WI38 (cell line): ENCODE measurements around the gene USP8.

ENCODE experiments used
- H3K4me3 ChIP-seq: 2 replicates; pipeline ENCODE4 v1.5.1; 2011; ENCODE audit warnings: low read depth, mild to moderate bottlenecking, control low read depth, low read length
- TF ChIP-seq, protein P1 (sequence below): IDR thresholded peaks from 2 replicates; pipeline ENCODE4 v1.5.1; 2012; ENCODE audit warnings: low read depth, mild to moderate bottlenecking, control low read depth, low read length

Gene USP8

DNA sequence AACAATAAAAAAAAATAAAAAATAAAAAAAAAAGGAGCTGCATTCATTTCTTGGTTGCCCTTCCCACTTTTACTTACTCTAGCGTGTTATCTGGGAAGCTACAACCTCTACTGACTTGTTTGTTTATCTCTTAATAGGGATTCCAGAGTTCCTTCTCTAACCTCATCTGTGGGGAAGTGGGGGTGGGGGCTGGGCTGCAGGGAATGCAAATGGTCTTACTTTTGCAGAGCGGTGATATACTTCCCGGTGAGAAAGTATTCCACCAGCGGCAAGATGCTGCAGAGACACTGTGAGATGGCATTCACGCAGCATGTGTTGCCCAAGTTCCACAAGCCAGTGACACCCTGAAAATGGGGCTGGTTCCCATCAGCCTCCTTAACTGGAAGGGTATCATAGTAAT lies 120.2 kb downstream of the USP8 start:
- H3K4me3 ChIP-seq = no peak overlapping the region
- TF ChIP-seq, protein P1, sequence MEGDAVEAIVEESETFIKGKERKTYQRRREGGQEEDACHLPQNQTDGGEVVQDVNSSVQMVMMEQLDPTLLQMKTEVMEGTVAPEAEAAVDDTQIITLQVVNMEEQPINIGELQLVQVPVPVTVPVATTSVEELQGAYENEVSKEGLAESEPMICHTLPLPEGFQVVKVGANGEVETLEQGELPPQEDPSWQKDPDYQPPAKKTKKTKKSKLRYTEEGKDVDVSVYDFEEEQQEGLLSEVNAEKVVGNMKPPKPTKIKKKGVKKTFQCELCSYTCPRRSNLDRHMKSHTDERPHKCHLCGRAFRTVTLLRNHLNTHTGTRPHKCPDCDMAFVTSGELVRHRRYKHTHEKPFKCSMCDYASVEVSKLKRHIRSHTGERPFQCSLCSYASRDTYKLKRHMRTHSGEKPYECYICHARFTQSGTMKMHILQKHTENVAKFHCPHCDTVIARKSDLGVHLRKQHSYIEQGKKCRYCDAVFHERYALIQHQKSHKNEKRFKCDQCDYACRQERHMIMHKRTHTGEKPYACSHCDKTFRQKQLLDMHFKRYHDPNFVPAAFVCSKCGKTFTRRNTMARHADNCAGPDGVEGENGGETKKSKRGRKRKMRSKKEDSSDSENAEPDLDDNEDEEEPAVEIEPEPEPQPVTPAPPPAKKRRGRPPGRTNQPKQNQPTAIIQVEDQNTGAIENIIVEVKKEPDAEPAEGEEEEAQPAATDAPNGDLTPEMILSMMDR = no peak

DNA sequence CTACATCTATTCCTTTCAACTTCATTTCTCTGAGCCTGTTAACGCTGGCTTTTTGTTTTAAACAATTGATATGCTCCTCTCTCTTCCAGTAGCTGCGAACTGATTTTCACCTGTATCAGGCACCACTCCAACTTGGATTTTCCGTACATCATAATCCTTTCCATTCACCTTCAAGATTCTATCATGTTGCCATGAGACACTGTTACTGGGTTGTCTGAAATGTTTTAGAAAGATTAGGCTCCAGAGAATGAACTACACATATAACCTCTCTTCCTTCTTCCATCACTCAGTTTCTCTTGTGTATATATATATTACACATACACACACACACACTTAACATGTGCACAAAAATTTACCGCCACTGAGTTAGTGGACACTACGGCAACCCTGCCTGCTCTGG lies 122.4 kb downstream of the USP8 start, which contains the start of gene USP50:
TSS of gene USP50 (minus strand) at position 101 of the 400 bp plus-strand sequence. CDS start 141 bp downstream, outside the sequence.
- H3K4me3 ChIP-seq = no peak within 1 kb of the TSS
- TF ChIP-seq, protein P1 = no peak

DNA sequence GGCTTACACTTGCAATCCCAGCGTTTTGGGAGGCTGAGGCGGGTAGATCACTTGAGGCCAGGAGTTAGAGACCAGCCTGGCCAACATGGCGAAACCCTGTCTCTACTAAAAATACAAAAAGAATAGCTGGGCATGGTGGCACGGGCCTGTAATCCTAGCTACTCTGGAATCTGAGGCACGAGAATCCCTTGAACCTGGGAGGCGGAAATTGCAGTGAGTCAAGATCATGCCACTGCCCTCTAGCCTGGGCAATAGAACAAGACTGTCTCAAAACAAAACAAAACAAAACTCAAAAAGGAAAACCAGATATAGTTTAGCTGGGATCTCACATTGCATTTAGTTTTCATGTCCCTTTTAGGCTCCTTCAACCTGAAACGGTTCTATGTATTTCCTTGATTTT lies 125.1 kb downstream of the USP8 start:
- TF ChIP-seq, protein P1 = no peak

DNA sequence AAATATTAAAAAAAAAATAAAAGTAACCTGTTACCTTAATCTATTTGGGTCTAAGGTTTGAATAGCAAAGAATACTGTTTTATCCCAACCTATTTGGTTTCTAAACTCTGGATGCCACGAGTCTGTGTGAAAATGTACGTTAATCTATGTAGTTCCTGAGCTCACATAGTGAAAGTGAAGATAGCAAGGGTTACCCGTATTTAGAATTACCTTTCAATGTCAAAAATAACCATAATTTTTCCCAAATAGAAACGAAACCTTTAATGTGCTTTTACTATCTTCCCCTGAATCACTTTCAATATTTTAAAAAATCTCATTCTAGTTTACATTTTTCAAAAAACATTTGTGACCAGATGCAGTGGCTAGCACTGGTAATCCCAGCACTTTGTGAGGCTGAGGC lies 128.0 kb downstream of the USP8 start:
- no peak overlapping the region for H3K4me3 ChIP-seq
- TF ChIP-seq, protein P1 = no peak

More for the DNA sequence above, 125.1 kb downstream of the USP8 start:
- no peak overlapping the region for H3K4me3 ChIP-seq

DNA sequence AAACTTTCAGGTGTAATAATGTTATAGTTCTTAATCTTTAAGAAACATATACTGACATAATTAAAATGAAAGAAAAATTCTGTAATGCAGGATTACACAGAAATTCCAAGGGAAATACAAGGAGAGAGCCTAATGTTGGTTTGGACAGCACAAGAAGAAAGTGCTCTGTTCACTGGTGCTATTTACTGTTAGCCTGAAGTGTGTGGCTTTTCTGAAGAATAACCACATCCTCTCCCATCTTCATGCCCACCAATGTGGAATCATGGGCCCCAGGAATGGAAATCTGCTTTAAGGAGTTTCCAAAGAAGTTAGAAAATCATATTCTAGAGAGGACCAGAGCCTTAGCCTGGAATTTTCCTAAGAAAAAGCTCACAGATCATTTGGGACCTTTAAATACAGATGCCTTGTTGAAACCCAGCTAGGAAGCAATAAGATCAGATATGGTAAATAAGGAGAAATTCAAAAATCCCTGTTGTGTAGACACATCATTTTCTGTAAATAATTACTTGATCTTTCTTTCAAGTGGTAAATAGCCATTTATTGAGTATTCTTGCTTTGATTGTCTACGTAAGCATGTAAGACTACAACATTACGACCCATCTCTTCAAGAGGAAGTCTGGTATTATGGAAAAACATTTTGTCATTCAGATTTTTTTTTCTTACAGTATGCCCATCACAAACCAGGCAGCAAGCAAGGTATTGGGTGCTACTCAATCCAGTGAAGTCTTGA lies 132.6 kb downstream of the USP8 start:
- no peak overlapping the region for H3K4me3 ChIP-seq
- TF ChIP-seq, protein P1 = no peak

DNA sequence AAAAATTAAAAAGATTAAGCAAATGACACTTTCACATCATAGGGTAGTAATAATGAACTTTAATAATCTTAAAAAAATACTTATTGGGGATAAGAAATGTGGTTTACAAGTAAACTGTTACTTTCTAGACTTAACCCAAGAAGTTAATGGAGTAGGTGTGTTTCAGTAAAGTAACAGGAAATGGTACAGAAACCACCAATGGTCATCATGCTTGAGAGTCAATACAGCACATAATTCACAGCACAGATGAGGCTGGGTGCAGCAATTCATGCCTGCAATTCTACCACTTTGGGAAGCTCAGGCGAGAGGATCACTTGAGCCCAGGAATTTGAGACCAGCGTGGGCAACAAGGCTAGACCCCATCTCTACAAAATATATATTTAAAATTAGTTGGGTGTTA lies 133.8 kb downstream of the USP8 start:
- TF ChIP-seq, protein P1 = no peak
- H3K4me3 ChIP-seq = no peak overlapping the region

DNA sequence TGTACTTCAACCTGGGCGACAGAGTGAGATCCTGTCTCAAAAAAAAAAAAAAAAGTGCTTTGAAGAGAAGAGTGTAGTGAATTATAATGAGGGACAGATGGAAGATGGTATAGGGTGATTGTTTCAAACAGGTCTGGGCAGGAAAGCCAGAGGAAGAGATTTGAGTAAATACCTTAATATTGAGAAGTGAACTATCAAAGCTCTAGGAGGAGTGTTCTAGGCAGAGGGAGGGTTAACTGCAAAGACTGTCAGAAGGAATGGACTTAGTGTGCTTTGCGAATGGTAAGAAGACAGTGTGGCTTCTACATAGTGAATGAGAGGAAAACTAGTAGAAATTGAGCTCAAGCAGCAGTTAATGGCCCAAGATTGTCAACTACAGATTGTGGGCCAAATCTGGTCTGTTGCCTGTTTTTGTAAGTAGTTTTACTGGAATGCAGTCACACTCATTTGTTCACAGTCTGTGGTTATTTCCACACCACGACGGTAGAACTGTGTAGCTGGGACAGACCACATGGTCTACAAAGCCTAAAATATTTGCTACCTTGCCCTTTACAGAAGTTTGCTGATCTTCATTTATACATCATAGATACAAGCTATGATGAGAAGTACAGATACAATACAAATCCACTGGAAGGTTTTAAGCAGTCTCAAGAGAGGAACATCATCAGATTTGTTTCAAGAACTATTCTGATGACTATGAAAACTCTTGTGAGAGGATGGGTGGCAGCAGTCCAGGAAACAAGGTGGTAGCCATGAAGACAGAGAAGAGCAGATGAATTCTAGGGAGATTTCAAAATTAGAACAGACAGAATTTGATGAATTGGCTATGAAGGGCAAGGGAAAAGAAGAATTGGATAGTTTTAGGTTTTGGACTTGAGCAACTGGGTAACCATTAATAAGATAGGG lies 138.8 kb downstream of the USP8 start:
- TF ChIP-seq, protein P1 = no peak
- no peak overlapping the region for H3K4me3 ChIP-seq
